Eye (tissue), 1 donor: ENCODE data around the gene IRF2BP2.
"Not testable (repeated sequence)": the region's sequence is repeated elsewhere in the genome, so short reads cannot be mapped to it uniquely, and the experiment has no call there.

Source experiments
- DNase-seq: peaks from one replicate; pipeline ENCODE4 v3.0.0-alpha.2; 2015

Gene IRF2BP2

GRCh38 chr1:234600418-234601281, 9.3 kb downstream of the IRF2BP2 start:
- peak; percentile 61 for DNase-seq

GRCh38 chr1:234599617-234600417, 10.2 kb downstream of the IRF2BP2 start:
- peak; percentile 96 for DNase-seq

GRCh38 chr1:234598974-234599616, 10.9 kb downstream of the IRF2BP2 start:
- DNase-seq = no peak

GRCh38 chr1:234597894-234598293, 12.1 kb downstream of the IRF2BP2 start:
- peak; percentile 67 for DNase-seq

- no peak for DNase-seq
These were observed 14.1 kb downstream of the IRF2BP2 start for GRCh38 chr1:234595899-234596298.

GRCh38 chr1:234594575-234594974, 15.4 kb downstream of the IRF2BP2 start:
- DNase-seq = not testable (repeated sequence)

GRCh38 chr1:234593771-234594504, 16.0 kb downstream of the IRF2BP2 start:
- DNase-seq = no peak

GRCh38 chr1:234593109-234593508, 16.9 kb downstream of the IRF2BP2 start:
- no peak for DNase-seq

GRCh38 chr1:234592240-234592639, 17.7 kb downstream of the IRF2BP2 start:
- no peak for DNase-seq

GRCh38 chr1:234591131-234591530, 18.8 kb downstream of the IRF2BP2 start:
- DNase-seq = no peak

GRCh38 chr1:234589854-234590620, 19.9 kb downstream of the IRF2BP2 start:
- no peak for DNase-seq

- DNase-seq = peak; percentile 27
These were observed 20.7 kb downstream of the IRF2BP2 start for GRCh38 chr1:234589064-234589800.

GRCh38 chr1:234588386-234588785, 21.6 kb downstream of the IRF2BP2 start:
- peak; percentile 46 for DNase-seq

- no peak for DNase-seq
These were observed 23.0 kb downstream of the IRF2BP2 start for GRCh38 chr1:234586892-234587485.

- no peak for DNase-seq
These were observed 23.7 kb downstream of the IRF2BP2 start for GRCh38 chr1:234586304-234586703.

- no peak for DNase-seq
These were observed 24.5 kb downstream of the IRF2BP2 start for GRCh38 chr1:234585330-234586055.

GRCh38 chr1:234584926-234585325, 25.1 kb downstream of the IRF2BP2 start:
- peak; percentile 58 for DNase-seq

- peak; percentile 36 for DNase-seq
These were observed 25.6 kb downstream of the IRF2BP2 start for GRCh38 chr1:234584420-234584805.

GRCh38 chr1:234583755-234584419, 26.1 kb downstream of the IRF2BP2 start:
- DNase-seq = peak; percentile 25
